Activated CD4-positive, alpha-beta T cell treated with anti-CD3 and anti-CD28 coated beads, Interleukin-2, amount 10 ng/mL, durations not matched to agents 24 days and 14 days (primary cell): ENCODE measurements around the gene SLC35A2. TPM values are rescaled to one million over a fixed set of nuclear protein-coding genes. Genes with fewer than 3 reads are reported as not detected.

ENCODE experiments used
- DNase-seq: peaks from one replicate; pipeline ENCODE4 v3.0.0; 2022
- H3K27ac Mint-ChIP-seq: one replicate; pipeline ENCODE4 v1.8.0; 2022; ENCODE audit warnings: mild to moderate bottlenecking, mixed read lengths
- H3K27me3 Mint-ChIP-seq: one replicate; pipeline ENCODE4 v1.8.0; 2022; ENCODE audit warnings: mixed read lengths
- H3K36me3 Mint-ChIP-seq: one replicate; pipeline ENCODE4 v1.8.0; 2022; ENCODE audit warnings: low read depth, mild to moderate bottlenecking, mixed read lengths
- H3K4me1 Mint-ChIP-seq: one replicate; pipeline ENCODE4 v1.8.0; 2021; ENCODE audit warnings: mixed read lengths
- H3K4me3 Mint-ChIP-seq: one replicate; pipeline ENCODE4 v1.8.0; 2022; ENCODE audit warnings: mild to moderate bottlenecking, moderate library complexity, mixed read lengths
- H3K9me3 Mint-ChIP-seq: one replicate; pipeline ENCODE4 v1.8.0; 2021; ENCODE audit warnings: mixed read lengths
- intact Hi-C: fragments of 100-400 bp; cut with micrococcal nuclease; formaldehyde crosslinking; loops from one replicate; pipeline ENCODE4 v1.15.1; 2023
- total RNA-seq: library from RNA; stranded (reverse); gene quantifications from 2 replicates; pipeline ENCODE4 v1.2.3, GENCODE V29; 2022

Gene SLC35A2
- total RNA-seq, 1 donor from 2014 or later: 19.5 TPM

GRCh38 chrX:48919360-48919841 lies 8.0 kb upstream of the SLC35A2 start:
- Mint-ChIP-seq H3K27ac (peak overlapping the region; percentile 95), H3K36me3 (peaks cover 64% of the 10 kb centered on the region), H3K4me3 (peak overlapping the region; percentile 96), H3K4me1 (peaks cover 29% of the 10 kb centered on the region), H3K27me3 (no peaks in the 10 kb centered on the region), H3K9me3 (no peaks in the 10 kb centered on the region)
- DNase-seq: no peak
- intact Hi-C loops: loop anchor here (1.0 to 5.0 kb wide), 6 partner anchors 18 to 1702 kb away; partner anchors contain the start of genes CDK16, HDAC6 and TFE3

DNA sequence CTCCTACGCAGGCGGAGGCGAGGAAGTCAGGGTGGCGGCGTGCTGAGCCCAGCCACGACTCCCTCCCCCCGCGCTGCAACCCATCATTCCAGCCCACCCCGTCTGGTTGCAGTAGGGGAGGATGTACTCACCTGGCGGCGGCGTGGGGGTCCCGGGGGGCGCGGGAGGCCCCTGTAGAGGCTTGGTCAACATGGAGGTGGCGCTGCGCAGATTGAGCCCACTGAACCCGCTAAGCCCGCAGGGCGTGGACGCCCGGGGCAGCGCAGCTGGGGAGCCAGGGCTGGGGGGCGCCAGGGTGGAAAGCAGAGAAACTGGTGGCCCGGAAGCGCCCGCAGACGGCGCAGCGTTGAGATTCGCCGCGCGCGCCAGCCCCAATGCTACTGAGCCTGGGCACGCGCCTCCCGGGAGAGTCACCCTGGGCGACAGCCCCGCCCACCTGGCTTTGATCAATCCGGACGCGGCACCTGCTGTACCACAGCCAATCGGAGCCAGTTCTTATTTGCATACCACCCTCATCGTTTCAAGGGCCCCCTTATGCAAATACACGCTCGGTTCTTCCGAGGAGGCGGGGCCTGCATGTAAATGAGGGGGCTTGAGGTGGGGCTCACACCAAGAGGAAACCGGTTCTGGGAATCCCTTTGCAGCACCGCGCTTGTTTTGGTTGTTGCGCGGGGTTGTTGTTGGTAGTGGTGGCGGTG lies 7.3 kb upstream of the SLC35A2 start, which contains the start of gene PIM2:
Gene PIM2 (minus strand): TSS at position 382 of the 698 bp plus-strand sequence. CDS start 190 bp downstream, at position 192.
- intact Hi-C loops: loop anchor here (1.0 to 5.0 kb wide), 6 partner anchors 19 to 1701 kb away; partner anchors contain the start of genes CDK16, HDAC6 and TFE3
- Mint-ChIP-seq H3K9me3 (no peaks in the 10 kb centered on the region), H3K36me3 (peaks cover 64% of the 10 kb centered on the region), H3K4me3 (peak within 1 kb of the TSS; percentile 96), H3K27ac (peak within 1 kb of the TSS; percentile 95), H3K4me1 (peaks cover 30% of the 10 kb centered on the region), H3K27me3 (no peaks in the 10 kb centered on the region)
- DNase-seq: peak; percentile 97

GRCh38 chrX:48918301-48918642 lies 6.8 kb upstream of the SLC35A2 start:
- intact Hi-C loops: loop anchor here (5.0 kb wide), 3 partner anchors 116 to 1701 kb away; partner anchors contain the start of genes CDK16, HDAC6 and TFE3
- H3K9me3 Mint-ChIP-seq: no peaks in the 10 kb centered on the region
- H3K4me1 Mint-ChIP-seq: peaks cover 32% of the 10 kb centered on the region
- peak overlapping the region; percentile 96 for H3K4me3 Mint-ChIP-seq
- H3K36me3 Mint-ChIP-seq: peaks cover 69% of the 10 kb centered on the region
- H3K27me3 Mint-ChIP-seq: no peaks in the 10 kb centered on the region
- DNase-seq: no peak
- H3K27ac Mint-ChIP-seq: peak overlapping the region; percentile 95

DNA sequence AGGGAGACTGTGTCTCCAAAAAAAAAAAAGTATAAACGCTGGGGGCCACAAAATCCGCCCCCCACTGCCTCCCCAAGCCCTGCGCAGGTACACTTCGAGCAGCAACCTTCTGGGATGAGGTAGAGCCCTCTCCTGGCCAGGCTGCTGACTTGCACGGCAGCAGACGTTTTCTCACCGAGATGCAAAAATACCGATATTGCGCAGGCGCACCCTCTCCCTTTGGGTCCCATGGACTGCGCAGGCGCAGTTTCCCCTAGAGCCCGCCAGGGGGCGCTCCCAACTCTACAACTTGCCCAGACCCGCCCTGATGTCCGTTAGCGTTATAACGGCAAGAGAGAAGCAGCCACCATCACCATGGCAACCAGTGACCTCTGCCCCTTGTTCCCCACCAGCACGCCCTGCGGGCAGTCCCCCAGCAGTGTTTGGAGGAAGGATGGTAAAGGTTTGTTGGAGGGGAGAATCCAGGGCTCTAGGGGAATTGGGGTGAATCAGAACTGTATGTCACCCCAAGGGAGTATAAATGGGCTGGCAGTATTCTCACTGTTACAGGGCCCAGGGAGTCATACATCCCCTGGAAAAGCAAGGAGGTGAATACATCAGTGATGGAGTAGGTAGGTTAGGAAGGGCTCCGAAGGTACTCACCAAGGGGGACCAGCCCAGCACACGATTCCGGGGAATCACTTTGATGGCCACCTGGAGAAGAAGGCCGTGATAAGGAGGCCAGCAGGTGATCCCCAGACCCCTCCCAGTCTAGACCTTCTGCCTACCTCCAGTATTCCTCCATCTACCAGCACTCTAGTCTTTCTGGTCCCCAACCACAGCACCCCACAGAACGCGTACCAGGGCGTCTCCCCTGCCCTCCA lies 5.9 kb upstream of the SLC35A2 start:
- intact Hi-C loops: loop anchor here (1.0 to 5.0 kb wide), 4 partner anchors 26 to 1700 kb away; partner anchors contain the start of genes CDK16, HDAC6 and TFE3
- H3K4me1 Mint-ChIP-seq: peaks cover 32% of the 10 kb centered on the region
- H3K27ac Mint-ChIP-seq: peak overlapping the region; percentile 95
- H3K9me3 Mint-ChIP-seq: no peaks in the 10 kb centered on the region
- no peaks in the 10 kb centered on the region for H3K27me3 Mint-ChIP-seq
- peak; percentile 96 for DNase-seq
- peaks cover 71% of the 10 kb centered on the region for H3K36me3 Mint-ChIP-seq
- H3K4me3 Mint-ChIP-seq: peak overlapping the region; percentile 96

- Mint-ChIP-seq H3K27ac (peak overlapping the region; percentile 78), H3K36me3 (peaks cover 68% of the 10 kb centered on the region), H3K4me1 (peaks cover 34% of the 10 kb centered on the region), H3K27me3 (no peaks in the 10 kb centered on the region), H3K9me3 (no peaks in the 10 kb centered on the region), H3K4me3 (peak overlapping the region; percentile 96)
- DNase-seq: no peak
- intact Hi-C loops: loop anchor here (5.0 kb wide), 3 partner anchors 113 to 1698 kb away; partner anchors contain the start of genes CDK16, HDAC6 and TFE3
Observed at GRCh38 chrX:48914593-48915493, 3.4 kb upstream of the SLC35A2 start.

DNA sequence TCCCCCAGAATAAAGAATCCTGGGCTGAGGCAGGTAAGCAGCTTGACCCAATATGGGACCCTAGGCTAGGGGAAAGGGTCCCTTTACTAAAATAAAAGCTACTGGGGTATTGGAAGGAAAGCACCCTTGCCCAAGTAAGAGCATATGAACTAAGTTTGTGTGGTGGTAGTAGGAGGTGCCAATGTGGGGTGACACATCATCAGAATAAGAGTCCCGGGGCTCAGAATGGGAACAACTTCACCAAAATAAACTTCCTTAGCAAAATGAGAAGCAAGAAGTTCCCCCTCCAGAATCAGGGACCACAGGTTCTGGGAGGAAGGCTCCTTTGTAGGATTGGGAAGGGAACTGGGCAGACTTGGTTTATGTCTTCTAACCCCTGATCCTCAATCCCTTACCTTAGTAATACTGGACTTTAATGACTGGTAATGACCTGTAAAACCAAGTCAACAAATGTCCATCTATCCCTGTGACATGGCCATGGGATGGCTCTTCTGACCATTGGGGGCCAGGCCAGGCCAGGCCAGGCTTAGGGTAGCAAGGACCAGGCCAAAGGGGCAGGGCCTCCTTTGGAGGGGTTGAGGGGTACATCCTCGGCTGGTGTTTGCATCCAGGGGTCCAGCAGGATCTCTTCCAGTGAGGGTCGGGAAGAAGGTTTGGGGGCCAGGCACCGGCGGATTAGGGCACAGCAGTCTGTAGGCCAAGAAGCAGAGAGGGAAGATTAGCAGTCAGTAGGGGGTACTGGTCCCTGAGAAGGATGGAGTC lies 2.3 kb upstream of the SLC35A2 start:
- Mint-ChIP-seq H3K36me3 (peaks cover 65% of the 10 kb centered on the region), H3K4me1 (peaks cover 31% of the 10 kb centered on the region), H3K4me3 (peak overlapping the region; percentile 96), H3K27ac (peak overlapping the region; percentile 78), H3K27me3 (no peaks in the 10 kb centered on the region), H3K9me3 (no peaks in the 10 kb centered on the region)
- no peak for DNase-seq
- intact Hi-C loops: no loop called here

- Mint-ChIP-seq H3K4me1 (peaks cover 30% of the 10 kb centered on the region), H3K9me3 (no peaks in the 10 kb centered on the region), H3K36me3 (peaks cover 42% of the 10 kb centered on the region), H3K27me3 (no peaks in the 10 kb centered on the region), H3K27ac (peak overlapping the region; percentile 96), H3K4me3 (peak overlapping the region; percentile 96)
- DNase-seq: no peak
- intact Hi-C loops: loop anchor here (1.0 kb wide), 2 partner anchors 13 to 20 kb away; no protein-coding TSS in a partner anchor
Observed at GRCh38 chrX:48910926-48911411, 477 bp downstream of the SLC35A2 start.

DNA sequence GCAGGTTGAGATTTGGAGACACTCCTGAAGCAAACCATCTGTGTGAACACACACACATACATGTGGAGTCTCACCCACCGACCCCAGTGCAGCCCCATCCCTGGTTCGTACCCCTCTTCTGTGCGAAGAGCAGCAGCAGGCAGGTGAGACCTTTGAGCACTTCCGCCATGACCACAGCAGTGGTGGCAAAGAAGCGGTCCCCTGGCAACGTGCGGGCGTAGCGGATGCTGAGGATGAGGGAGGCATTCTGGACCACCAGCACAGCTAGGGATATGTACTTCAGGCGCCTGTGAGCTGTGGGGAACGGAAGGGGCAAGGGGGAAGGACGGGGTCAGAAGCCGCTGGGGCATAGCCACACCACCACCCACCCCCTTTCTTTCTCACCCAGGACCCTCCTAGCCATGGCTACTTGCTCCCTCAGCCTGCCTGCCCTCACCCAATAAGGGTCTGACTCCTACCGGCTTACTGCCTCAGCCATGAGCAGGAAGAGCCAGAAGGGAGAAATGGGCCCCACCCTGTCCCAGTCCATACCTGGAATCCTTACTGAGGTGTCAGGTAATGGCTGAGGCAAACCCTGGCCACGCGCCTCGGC lies 1.6 kb downstream of the SLC35A2 start:
- Mint-ChIP-seq H3K27ac (peak overlapping the region; percentile 11), H3K9me3 (no peaks in the 10 kb centered on the region), H3K27me3 (no peaks in the 10 kb centered on the region), H3K4me1 (peaks cover 30% of the 10 kb centered on the region), H3K36me3 (peaks cover 33% of the 10 kb centered on the region), H3K4me3 (no peak overlapping the region)
- no peak for DNase-seq
- intact Hi-C loops: no loop called here

DNA sequence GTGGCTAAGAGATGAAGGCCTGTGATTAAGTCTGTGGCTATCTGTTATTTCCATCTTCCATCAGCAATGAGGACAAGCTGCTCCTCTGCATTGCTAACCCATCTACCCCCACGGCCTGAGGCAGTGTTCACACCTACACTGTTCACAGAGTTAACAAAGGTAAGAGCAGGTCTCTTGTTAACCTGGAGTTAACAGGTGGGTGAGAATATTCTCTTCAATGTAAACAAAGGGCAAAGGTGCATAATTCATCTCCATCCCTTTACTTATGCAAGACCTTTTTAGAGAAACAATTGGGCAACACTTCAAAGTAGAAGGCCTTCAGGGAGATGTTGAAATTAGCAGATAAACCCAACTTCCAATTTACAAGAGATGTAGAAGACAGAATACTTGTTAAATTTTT lies 2.8 kb downstream of the SLC35A2 start:
- peaks cover 22% of the 10 kb centered on the region for H3K4me1 Mint-ChIP-seq
- peaks cover 29% of the 10 kb centered on the region for H3K36me3 Mint-ChIP-seq
- DNase-seq: no peak
- H3K9me3 Mint-ChIP-seq: no peaks in the 10 kb centered on the region
- no peak overlapping the region for H3K4me3 Mint-ChIP-seq
- intact Hi-C loops: no loop called here
- H3K27ac Mint-ChIP-seq: no peak overlapping the region
- H3K27me3 Mint-ChIP-seq: no peaks in the 10 kb centered on the region

DNA sequence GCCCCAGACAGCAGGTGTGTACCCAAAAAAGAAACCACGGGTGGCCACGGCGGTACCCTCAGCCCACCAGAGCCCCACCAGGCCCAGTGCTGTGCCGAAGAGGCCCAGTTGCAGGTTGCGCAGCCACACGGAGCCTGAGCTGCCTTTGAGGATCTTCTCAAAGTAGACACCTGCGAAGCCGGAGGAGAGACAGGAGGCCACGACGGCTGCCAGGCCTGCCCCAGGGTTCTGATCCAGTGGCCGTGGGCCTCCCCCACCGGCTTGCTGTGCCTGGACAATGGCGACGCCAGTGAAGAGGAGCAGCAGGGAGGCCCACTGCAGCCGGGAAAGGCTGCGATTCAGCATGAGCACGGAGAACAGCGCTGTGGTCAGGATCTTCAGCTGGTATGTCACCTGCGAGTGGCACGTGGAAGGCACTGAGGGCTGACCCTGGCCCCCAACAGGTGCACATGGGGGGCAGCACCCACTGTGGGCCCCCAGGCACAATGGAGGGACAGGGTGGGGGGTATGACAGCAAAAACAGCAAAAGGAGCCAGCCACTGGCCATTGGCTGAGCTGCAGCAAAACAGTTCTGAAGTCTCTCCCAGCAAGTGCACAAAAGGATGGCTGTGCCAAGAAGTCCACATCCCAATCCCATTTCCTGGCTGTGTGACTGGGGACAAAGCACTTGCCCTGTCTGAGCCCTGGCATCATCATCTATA lies 6.2 kb downstream of the SLC35A2 start:
- Mint-ChIP-seq H3K9me3 (no peaks in the 10 kb centered on the region), H3K27me3 (no peaks in the 10 kb centered on the region), H3K4me1 (peaks cover 3% of the 10 kb centered on the region), H3K27ac (no peak overlapping the region), H3K4me3 (no peak overlapping the region), H3K36me3 (peaks cover 33% of the 10 kb centered on the region)
- no peak for DNase-seq
- intact Hi-C loops: no loop called here

DNA sequence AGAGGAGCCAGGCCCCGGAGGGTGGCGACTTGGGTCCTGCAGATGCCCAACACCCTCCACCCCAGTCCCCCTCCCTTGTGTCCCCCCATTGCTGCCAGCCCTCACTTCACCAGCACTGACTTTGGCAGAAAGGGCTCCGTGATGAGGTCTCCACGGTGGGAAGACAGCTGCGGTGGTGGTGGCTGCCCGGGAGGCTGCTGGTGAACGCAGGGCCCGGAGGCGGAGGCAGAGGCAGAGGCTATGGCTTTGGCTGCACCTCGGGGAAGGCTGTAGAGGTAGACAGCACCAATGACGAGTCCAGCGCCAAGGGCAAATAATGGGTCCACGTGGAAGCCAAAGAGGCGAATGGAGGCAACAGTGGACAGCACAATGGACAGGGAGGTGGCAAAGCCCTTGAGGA lies 6.8 kb downstream of the SLC35A2 start:
- Mint-ChIP-seq H3K27ac (no peak overlapping the region), H3K4me3 (no peak overlapping the region), H3K4me1 (peaks cover 3% of the 10 kb centered on the region), H3K9me3 (no peaks in the 10 kb centered on the region), H3K27me3 (no peaks in the 10 kb centered on the region), H3K36me3 (peaks cover 33% of the 10 kb centered on the region)
- intact Hi-C loops: no loop called here
- DNase-seq: no peak

GRCh38 chrX:48904180-48904579 lies 7.3 kb downstream of the SLC35A2 start:
- H3K36me3 Mint-ChIP-seq: peaks cover 33% of the 10 kb centered on the region
- DNase-seq: no peak
- H3K4me1 Mint-ChIP-seq: peaks cover 3% of the 10 kb centered on the region
- H3K9me3 Mint-ChIP-seq: no peaks in the 10 kb centered on the region
- H3K27me3 Mint-ChIP-seq: no peaks in the 10 kb centered on the region
- intact Hi-C loops: no loop called here
- no peak overlapping the region for H3K27ac Mint-ChIP-seq
- H3K4me3 Mint-ChIP-seq: no peak overlapping the region
